ENCODE measurements around the gene MESD.

MESD gene

DNA sequence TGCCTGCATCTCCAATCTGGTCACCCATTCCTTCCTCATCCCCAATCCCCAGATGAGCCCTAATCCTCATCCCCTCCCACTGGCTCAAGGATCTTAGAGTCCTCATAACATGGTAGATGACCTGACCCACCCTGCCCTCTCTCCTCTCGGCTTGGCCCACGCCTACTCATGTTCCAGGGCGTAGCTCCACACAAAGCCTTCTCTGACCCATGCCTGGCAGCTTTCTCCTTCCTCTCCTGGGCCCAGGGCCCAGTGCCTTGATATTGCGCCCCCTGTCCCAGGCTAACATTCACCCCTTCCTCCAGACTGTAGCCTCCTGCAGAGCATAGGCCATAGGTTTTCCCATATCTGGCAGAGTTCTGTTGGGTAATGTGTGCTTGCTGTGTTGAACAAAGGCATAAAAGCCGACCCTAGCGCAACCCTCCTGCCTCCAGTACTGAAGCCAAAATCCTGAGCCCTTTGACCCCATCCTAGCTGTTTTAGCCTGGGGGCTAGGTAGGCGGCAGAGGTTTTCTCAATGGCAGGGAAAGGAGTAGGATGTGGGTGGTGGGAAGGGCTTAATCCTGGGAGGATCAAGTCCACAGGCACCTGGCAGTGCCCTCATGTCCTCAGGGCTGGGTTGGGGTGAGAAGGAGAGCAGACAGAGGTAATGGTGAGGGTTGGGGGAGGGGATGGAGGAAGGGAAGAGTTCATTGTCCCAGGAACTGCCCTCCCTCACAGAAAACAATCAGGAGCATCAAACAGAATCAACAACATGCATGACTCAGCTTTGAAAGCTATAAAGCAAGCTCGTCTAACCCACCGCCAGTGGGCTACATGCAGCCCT, 35.5 kb downstream of the MESD start:
- TF ChIP-seq, protein P1, sequence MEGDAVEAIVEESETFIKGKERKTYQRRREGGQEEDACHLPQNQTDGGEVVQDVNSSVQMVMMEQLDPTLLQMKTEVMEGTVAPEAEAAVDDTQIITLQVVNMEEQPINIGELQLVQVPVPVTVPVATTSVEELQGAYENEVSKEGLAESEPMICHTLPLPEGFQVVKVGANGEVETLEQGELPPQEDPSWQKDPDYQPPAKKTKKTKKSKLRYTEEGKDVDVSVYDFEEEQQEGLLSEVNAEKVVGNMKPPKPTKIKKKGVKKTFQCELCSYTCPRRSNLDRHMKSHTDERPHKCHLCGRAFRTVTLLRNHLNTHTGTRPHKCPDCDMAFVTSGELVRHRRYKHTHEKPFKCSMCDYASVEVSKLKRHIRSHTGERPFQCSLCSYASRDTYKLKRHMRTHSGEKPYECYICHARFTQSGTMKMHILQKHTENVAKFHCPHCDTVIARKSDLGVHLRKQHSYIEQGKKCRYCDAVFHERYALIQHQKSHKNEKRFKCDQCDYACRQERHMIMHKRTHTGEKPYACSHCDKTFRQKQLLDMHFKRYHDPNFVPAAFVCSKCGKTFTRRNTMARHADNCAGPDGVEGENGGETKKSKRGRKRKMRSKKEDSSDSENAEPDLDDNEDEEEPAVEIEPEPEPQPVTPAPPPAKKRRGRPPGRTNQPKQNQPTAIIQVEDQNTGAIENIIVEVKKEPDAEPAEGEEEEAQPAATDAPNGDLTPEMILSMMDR (IDR thresholded peaks at IDR 0.05; ENCODE audit: low read depth, low read length, missing control alignments): no peak
- H3K4me3 ChIP-seq (replicated peaks; ENCODE audit: low read depth, low read length): no peak overlapping the region
- DNase-seq (ENCODE audit: extremely low read depth, low read depth): no peak

DNA sequence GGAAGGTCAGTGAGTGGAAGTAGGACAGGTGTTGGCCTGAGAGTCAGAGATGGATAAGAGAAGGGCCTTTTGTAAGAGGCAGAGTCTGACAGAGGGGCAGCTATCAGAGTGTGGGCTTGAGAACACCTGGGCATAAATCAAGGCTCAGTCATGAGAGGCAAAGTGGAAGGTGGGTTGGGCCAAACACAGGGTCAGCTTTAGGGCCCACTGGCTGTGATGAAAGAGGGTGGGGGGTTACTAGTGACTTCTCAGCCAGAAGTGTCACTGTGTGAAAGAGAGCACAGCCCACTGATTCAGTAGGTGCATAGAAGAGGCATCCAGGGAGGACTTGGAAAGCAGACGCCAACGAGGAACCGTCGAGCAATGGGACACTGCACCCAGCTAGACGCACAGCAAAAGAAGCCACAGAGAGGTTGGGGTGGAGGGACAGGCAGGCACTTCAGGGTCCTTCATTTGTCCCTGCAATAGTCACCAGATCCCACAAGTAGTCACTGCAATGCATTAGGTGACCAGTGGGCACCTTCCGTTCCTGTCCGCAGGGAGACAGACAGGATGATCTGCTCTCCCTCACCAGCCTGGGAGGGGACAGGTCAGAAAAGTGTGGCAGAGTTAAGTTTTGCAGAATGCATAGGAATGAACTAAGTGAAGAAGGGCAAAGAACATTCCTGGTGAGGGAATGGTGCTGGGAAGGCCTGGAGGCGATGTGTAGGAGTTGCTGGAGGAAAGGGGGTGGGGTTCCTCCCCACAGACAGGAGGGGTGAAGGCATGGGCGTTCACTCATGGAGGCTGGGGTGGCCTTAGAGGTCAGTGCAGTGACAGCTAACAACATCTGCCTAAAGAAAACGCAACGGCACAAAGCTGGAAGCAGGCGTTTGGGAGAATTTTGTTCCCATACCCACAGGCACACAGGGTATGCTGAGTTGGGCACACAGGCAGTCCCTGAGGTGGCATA, 36.3 kb downstream of the MESD start:
- no peak for DNase-seq (ENCODE audit: extremely low read depth, low read depth)
- H3K4me3 ChIP-seq (replicated peaks; ENCODE audit: low read depth, low read length): no peak overlapping the region
- TF ChIP-seq, protein P1 (IDR thresholded peaks at IDR 0.05; ENCODE audit: low read depth, low read length, missing control alignments): no peak

DNA sequence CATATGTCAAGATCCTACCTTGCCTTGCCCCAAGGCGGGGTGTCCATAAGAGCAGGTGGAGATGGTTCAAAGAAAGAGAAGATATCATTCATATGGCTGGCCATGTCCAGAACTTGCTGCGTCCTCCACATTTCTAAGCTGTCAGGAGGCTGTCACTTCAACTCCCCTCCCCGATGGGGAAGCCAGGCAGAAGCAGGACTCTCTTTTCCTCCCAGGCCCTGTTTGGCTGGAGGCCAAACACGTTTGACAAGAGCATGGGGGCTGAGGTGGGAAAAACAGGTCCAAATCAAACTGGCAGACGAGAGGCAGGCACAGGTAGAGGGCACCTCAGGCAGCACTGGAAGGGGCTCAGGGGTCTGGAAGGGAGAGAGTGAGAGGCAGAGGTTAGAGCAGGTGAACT, 37.7 kb downstream of the MESD start:
- DNase-seq (ENCODE audit: extremely low read depth, low read depth): no peak
- TF ChIP-seq, protein P1 (IDR thresholded peaks at IDR 0.05; ENCODE audit: low read depth, low read length, missing control alignments): no peak

DNA sequence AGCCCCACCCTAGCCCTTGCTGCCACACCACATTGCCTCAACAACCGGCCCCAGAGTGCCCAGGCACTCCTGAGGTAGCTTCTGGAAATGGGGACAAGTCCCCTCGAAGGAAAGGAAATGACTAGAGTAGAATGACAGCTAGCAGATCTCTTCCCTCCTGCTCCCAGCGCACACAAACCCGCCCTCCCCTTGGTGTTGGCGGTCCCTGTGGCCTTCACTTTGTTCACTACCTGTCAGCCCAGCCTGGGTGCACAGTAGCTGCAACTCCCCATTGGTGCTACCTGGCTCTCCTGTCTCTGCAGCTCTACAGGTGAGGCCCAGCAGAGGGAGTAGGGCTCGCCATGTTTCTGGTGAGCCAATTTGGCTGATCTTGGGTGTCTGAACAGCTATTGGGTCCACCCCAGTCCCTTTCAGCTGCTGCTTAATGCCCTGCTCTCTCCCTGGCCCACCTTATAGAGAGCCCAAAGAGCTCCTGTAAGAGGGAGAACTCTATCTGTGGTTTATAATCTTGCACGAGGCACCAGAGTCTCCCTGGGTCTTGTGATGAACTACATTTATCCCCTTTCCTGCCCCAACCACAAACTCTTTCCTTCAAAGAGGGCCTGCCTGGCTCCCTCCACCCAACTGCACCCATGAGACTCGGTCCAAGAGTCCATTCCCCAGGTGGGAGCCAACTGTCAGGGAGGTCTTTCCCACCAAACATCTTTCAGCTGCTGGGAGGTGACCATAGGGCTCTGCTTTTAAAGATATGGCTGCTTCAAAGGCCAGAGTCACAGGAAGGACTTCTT, 39.1 kb downstream of the MESD start:
- TF ChIP-seq, protein P1 (IDR thresholded peaks at IDR 0.05; ENCODE audit: low read depth, low read length, missing control alignments): no peak
- H3K4me3 ChIP-seq (replicated peaks; ENCODE audit: low read depth, low read length): no peak overlapping the region
- no peak for DNase-seq (ENCODE audit: extremely low read depth, low read depth)

More for the DNA sequence above, 37.7 kb downstream of the MESD start:
- H3K4me3 ChIP-seq (replicated peaks; ENCODE audit: low read depth, low read length): no peak overlapping the region

DNA sequence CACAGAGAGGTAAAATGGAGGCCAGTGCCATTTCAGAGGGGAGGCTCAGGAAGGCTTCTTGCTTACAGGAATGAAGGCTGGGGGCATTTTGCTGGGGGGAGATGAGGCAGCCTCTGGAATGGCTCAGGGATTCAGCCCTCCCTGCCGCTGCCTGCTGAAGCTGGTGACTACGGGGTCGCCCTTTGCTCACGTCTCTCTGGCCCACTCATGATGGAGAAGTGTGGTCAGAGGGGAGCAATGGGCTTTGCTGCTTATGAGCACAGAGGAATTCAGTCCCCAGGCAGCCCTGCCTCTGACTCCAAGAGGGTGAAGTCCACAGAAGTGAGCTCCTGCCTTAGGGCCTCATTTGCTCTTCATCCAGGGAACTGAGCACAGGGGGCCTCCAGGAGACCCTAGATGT, 39.9 kb downstream of the MESD start:
- H3K4me3 ChIP-seq (replicated peaks; ENCODE audit: low read depth, low read length): no peak overlapping the region
- DNase-seq (ENCODE audit: extremely low read depth, low read depth): no peak
- TF ChIP-seq, protein P1 (IDR thresholded peaks at IDR 0.05; ENCODE audit: low read depth, low read length, missing control alignments): no peak

DNA sequence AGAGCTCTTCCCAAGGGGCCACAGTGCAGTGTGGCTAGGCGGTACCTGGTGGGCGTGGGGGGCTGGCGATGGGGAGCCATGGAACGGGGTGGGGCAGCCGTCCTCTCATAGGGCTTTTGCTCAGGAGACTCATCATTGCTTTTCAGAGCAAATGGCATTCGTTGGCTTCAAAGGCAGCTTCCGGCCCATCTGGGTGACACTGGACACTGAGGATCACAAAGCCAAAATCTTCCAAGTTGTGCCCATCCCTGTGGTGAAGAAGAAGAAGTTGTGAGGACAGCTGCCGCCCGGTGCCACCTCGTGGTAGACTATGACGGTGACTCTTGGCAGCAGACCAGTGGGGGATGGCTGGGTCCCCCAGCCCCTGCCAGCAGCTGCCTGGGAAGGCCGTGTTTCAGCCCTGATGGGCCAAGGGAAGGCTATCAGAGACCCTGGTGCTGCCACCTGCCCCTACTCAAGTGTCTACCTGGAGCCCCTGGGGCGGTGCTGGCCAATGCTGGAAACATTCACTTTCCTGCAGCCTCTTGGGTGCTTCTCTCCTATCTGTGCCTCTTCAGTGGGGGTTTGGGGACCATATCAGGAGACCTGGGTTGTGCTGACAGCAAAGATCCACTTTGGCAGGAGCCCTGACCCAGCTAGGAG, 40.8 kb downstream of the MESD start:
- TF ChIP-seq, protein P1 (IDR thresholded peaks at IDR 0.05; ENCODE audit: low read depth, low read length, missing control alignments): no peak

More for the DNA sequence above, 40.8 kb downstream of the MESD start:
- no peak overlapping the region for H3K4me3 ChIP-seq (replicated peaks; ENCODE audit: low read depth, low read length)
- DNase-seq (ENCODE audit: extremely low read depth, low read depth): no peak

Measured in HFF-Myc (cell line).